NCI-H1105 treated with DMSO at 0.1 percent for 48 hours (cell line): Measurements from ENCODE around the gene HNRNPH2.

ENCODE experiments used
- DNase-seq: peaks from one replicate; lab custom pipeline; 2025; lab: John Stamatoyannopoulos, UW

HNRNPH2 gene

GRCh38 chrX:101397779-101398178, 10.2 kb upstream of the HNRNPH2 start:
- DNase-seq, result no peak

GRCh38 chrX:101398694-101399093, 9.3 kb upstream of the HNRNPH2 start:
- DNase-seq, result no peak

- DNase-seq, result no peak
Observed at GRCh38 chrX:101399825-101400224, 8.2 kb upstream of the HNRNPH2 start.

- DNase-seq, result no peak
Observed at GRCh38 chrX:101407167-101407747, 765 bp upstream of the HNRNPH2 start.

GRCh38 chrX:101408532-101408841, 465 bp downstream of the HNRNPH2 start:
- no peak for DNase-seq

GRCh38 chrX:101409043-101409442, 1.0 kb downstream of the HNRNPH2 start:
- no peak for DNase-seq

GRCh38 chrX:101410461-101410860, 2.4 kb downstream of the HNRNPH2 start:
- no peak for DNase-seq

- DNase-seq, result no peak
Observed at GRCh38 chrX:101411984-101412383, 4.0 kb downstream of the HNRNPH2 start.

- DNase-seq, result peak; percentile 53
Observed at GRCh38 chrX:101415180-101416145, 7.4 kb downstream of the HNRNPH2 start.

GRCh38 chrX:101416691-101417090, 8.7 kb downstream of the HNRNPH2 start:
- DNase-seq, result no peak

- DNase-seq, result no peak
Observed at GRCh38 chrX:101417190-101417589, 9.2 kb downstream of the HNRNPH2 start.

GRCh38 chrX:101417981-101418841, 10.2 kb downstream of the HNRNPH2 start:
- DNase-seq, result peak; percentile 35

- no peak for DNase-seq
Observed at GRCh38 chrX:101419489-101419888, 11.5 kb downstream of the HNRNPH2 start.

GRCh38 chrX:101427954-101428353, 19.9 kb downstream of the HNRNPH2 start:
- no peak for DNase-seq

GRCh38 chrX:101429934-101430333, 21.9 kb downstream of the HNRNPH2 start:
- DNase-seq, result no peak

GRCh38 chrX:101430457-101431078, 22.5 kb downstream of the HNRNPH2 start:
- no peak for DNase-seq

- DNase-seq, result no peak
Observed at GRCh38 chrX:101442085-101442484, 34.1 kb downstream of the HNRNPH2 start.

- no peak for DNase-seq
Observed at GRCh38 chrX:101449279-101449678, 41.3 kb downstream of the HNRNPH2 start.

GRCh38 chrX:101450085-101450484, 42.1 kb downstream of the HNRNPH2 start:
- no peak for DNase-seq

GRCh38 chrX:101450961-101451360, 42.9 kb downstream of the HNRNPH2 start:
- DNase-seq, result no peak

- DNase-seq, result no peak
Observed at GRCh38 chrX:101452056-101452455, 44.0 kb downstream of the HNRNPH2 start.

- DNase-seq, result no peak
Observed at GRCh38 chrX:101460669-101461068, 52.6 kb downstream of the HNRNPH2 start.
